ENCODE results near the gene GTSE1. TPM values are rescaled to one million over a fixed set of nuclear protein-coding genes. Genes with fewer than 3 reads are reported as not detected.

GTSE1 gene
- polyA plus RNA-seq, 2 of the 4 experiments (the other 2 are of a cell fraction): 11.5 to 25.7 TPM

DNA sequence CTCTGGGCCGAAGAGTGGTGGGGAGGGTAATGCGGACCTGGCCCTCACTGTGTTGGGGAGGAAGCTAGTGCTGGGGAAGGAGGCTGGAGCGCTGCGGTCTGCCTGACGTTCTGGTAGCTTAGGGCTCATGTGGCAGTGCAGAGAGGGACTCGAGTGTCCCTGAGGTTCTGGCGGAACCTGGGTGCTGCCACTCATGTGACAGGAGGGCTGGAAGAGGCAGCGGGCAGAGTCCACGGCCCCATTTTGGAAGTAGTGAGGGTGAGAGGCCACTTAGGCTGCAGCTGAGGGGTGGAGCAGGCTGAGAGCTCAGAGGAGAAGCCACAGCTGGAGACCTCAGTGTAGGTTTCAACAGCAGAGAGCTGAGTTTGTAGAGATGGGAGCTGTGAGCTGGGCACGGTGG lies 22.6 kb downstream of the GTSE1 start:
- Histone ChIP-seq H3K27ac (no peak overlapping the region), H3K4me1 (no peaks in the 10 kb centered on the region), H3K9me3 (no peaks in the 10 kb centered on the region), H3K4me2 (no peak overlapping the region), H3K4me3 (no peak overlapping the region)
- ATAC-seq (no peak), DNase-seq (ENCODE audit: low read depth in 1 of 2, low spot score in 1 of 2) (no peak), FAIRE-seq (no peak)
- ChIA-PET POLR2A (no interaction called here), CTCF (interaction anchor here (0.8 to 20.1 kb wide), 3 partner anchors 12 to 198 kb away, joined by 3 to 272 read pairs (median 5); no protein-coding TSS in a partner anchor)
- 91% methylated on average over 10 of the region's 10 CpGs for WGBS (ENCODE audit: missing lambda C conversion rate)
- TF ChIP-seq TFCP2L1 (CRISPR knock-in tag; IDR thresholded peaks at IDR 0.05) (no peak), POLR2AphosphoS2 (conservative IDR thresholded peaks at IDR 0.05; ENCODE audit: low read length) (no peak), BCL3 (IDR thresholded peaks at IDR 0.05) (no peak)

DNA sequence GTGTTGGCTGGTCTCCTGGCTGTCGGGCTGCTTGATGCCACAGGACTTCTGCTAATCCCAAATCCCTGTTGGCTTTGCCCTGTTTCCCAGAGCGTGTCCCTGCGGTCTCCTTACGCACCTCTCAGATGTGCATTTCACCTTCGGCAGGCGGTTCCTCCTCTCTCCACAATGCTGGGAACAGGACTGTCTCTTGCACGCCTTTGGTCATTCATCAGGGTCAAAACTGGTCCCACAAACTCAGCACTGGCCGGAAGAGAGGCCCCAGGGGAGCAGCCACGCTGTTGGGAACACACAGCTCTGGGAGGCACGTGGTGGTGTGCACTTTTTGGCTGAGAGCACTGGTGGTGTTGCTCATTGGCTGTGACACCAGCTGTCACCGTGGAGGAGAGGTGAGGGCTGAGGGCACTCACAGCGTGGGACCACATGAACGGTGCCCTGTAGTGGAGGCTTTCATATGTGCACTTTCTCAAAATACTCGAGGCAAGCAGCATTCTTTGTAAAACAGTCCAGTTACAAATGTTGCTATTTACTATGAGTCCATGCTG lies 23.6 kb downstream of the GTSE1 start:
- Histone ChIP-seq H3K4me3 (no peak overlapping the region), H3K4me2 (no peak overlapping the region), H3K27ac (no peak overlapping the region), H3K9me3 (no peaks in the 10 kb centered on the region), H3K4me1 (no peaks in the 10 kb centered on the region)
- ChIA-PET CTCF (interaction anchor here (0.6 to 20.1 kb wide), 4 partner anchors 187 to 326 kb away, joined by 4 to 272 read pairs (median 4); no protein-coding TSS in a partner anchor), POLR2A (no interaction called here)
- DNase-seq (ENCODE audit: low read depth in 1 of 2, low spot score in 1 of 2): no peak
- ATAC-seq: no peak
- TF ChIP-seq ZC3H11A (IDR thresholded peaks at IDR 0.05) (no peak), HDAC2 (IDR thresholded peaks at IDR 0.05) (no peak), RCOR1 (IDR thresholded peaks at IDR 0.05; ENCODE audit: low read depth, low read length) (no peak), FOSL2 (IDR thresholded peaks at IDR 0.05) (no peak), FOSL2 (CRISPR knock-in tag; IDR thresholded peaks at IDR 0.05) (no peak), EHF (CRISPR knock-in tag; IDR thresholded peaks at IDR 0.05) (no peak), KDM5A (IDR thresholded peaks at IDR 0.05) (no peak), MAZ (IDR thresholded peaks at IDR 0.05; ENCODE audit: borderline replicate concordance, low read depth, low read length) (no peak), EP300 (IDR thresholded peaks at IDR 0.05) (no peak), SMC3 (IDR thresholded peaks at IDR 0.05) (no peak), MAFK (IDR thresholded peaks at IDR 0.05; ENCODE audit: partially characterized antibody) (no peak), RARB (CRISPR knock-in tag; IDR thresholded peaks at IDR 0.05) (no peak), KDM1A (IDR thresholded peaks at IDR 0.05; ENCODE audit: low read depth) (no peak), RAD21 (conservative IDR thresholded peaks at IDR 0.05 in 1 of 2, IDR thresholded peaks at IDR 0.05 in 1 of 2) (no peak)
- TF ChIP-seq, protein P1, sequence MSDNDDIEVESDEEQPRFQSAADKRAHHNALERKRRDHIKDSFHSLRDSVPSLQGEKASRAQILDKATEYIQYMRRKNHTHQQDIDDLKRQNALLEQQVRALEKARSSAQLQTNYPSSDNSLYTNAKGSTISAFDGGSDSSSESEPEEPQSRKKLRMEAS (IDR thresholded peaks at IDR 0.05): no peak
- 90% methylated on average over 10 of the region's 14 CpGs for WGBS (ENCODE audit: missing lambda C conversion rate)
- FAIRE-seq: no peak

GRCh38 chr22:46320716-46321386 lies 24.2 kb downstream of the GTSE1 start:
- ATAC-seq (no peak), FAIRE-seq (no peak), DNase-seq (ENCODE audit: low read depth in 1 of 2, low spot score in 1 of 2) (no peak)
- TF ChIP-seq JUNB (IDR thresholded peaks at IDR 0.05) (no peak), TFCP2L1 (CRISPR knock-in tag; IDR thresholded peaks at IDR 0.05) (no peak), HEYL (CRISPR knock-in tag; IDR thresholded peaks at IDR 0.05) (no peak), POLR2AphosphoS2 (conservative IDR thresholded peaks at IDR 0.05; ENCODE audit: low read length) (no peak), RNF2 (IDR thresholded peaks at IDR 0.05; ENCODE audit: borderline replicate concordance, low read depth) (no peak), CHD2 (IDR thresholded peaks at IDR 0.05; ENCODE audit: low read length, partially characterized antibody) (no peak), PHF8 (IDR thresholded peaks at IDR 0.05; ENCODE audit: borderline replicate concordance, low read depth) (no peak)
- TF ChIP-seq, protein P2, sequence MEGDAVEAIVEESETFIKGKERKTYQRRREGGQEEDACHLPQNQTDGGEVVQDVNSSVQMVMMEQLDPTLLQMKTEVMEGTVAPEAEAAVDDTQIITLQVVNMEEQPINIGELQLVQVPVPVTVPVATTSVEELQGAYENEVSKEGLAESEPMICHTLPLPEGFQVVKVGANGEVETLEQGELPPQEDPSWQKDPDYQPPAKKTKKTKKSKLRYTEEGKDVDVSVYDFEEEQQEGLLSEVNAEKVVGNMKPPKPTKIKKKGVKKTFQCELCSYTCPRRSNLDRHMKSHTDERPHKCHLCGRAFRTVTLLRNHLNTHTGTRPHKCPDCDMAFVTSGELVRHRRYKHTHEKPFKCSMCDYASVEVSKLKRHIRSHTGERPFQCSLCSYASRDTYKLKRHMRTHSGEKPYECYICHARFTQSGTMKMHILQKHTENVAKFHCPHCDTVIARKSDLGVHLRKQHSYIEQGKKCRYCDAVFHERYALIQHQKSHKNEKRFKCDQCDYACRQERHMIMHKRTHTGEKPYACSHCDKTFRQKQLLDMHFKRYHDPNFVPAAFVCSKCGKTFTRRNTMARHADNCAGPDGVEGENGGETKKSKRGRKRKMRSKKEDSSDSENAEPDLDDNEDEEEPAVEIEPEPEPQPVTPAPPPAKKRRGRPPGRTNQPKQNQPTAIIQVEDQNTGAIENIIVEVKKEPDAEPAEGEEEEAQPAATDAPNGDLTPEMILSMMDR (IDR thresholded peaks at IDR 0.05): no peak
- TF ChIP-seq, protein P3, sequence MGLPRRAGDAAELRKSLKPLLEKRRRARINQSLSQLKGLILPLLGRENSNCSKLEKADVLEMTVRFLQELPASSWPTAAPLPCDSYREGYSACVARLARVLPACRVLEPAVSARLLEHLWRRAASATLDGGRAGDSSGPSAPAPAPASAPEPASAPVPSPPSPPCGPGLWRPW (IDR thresholded peaks at IDR 0.05): no peak
- Histone ChIP-seq H3K9me3 (no peaks in the 10 kb centered on the region), H3K4me1 (no peaks in the 10 kb centered on the region), H3K4me2 (no peak overlapping the region), H3K4me3 (no peak overlapping the region), H3K27ac (no peak overlapping the region)
- CTCF ChIA-PET: interaction anchor here (0.9 to 20.1 kb wide), 2 partner anchors 200 to 315 kb away, joined by 4 to 272 read pairs; no protein-coding TSS in a partner anchor
- 89% methylated on average over 20 of the region's 20 CpGs for WGBS (ENCODE audit: missing lambda C conversion rate)
- POLR2A ChIA-PET: no interaction called here
